SH-SY5Y (cell line): ENCODE results near the gene DUOXA1.

Experiments used
- GATA2 ChIP-seq: IDR thresholded peaks from 2 replicates; pipeline ENCODE4 v1.6.1; 2011; ENCODE audit warnings: mild to moderate bottlenecking, low read depth, low read length
- GATA3 ChIP-seq: IDR thresholded peaks from 2 replicates; pipeline ENCODE4 v1.6.1; 2011; ENCODE audit warnings: low read depth, mild to moderate bottlenecking, low read length, moderate library complexity

GRCh38 chr15:45091576-45091975, 38.1 kb downstream of the DUOXA1 start:
- TF ChIP-seq GATA2 (no peak), GATA3 (no peak)
